Measurements from ENCODE around the gene G6PD. TPM values are rescaled to one million over a fixed set of nuclear protein-coding genes. Genes with fewer than 3 reads are reported as not detected.
A peak's percentile ranks its signal among the peaks of the same experiment; 100 is the strongest.

The G6PD gene
- total RNA-seq, 1 experiment from 2014 or later = 19.1 TPM

- DNase-seq (ENCODE audit: low read depth) = no peak
Measured at GRCh38 chrX:154487518-154488290, 58.9 kb downstream of the G6PD start.

GRCh38 chrX:154486396-154487207 is 60.0 kb downstream of the G6PD start, which contains the start of gene UBL4A:
UBL4A (minus strand) TSS chrX:154486615; CDS start chrX:154486584, 31 bp downstream.
- DNase-seq (ENCODE audit: low read depth) = peak; percentile 58

DNA sequence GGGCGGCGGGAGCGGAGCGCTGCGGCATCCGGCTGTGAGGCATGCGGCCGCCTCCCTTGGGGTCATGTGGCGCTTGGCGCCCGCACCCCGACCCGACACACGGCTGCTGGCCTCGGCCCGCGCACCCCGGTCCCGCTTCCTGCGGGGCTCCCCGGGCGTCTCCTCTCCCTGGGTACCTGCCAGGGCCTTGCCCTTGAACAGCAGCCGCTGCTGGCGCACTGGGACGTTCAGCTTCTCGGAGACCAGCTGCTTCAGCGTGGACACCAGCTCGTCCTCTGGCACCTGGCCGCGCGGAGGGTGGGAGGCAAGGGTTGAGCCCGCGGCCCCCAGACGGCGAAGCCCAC is 60.6 kb downstream of the G6PD start:
- DNase-seq (ENCODE audit: low read depth) = peak; percentile 15

DNA sequence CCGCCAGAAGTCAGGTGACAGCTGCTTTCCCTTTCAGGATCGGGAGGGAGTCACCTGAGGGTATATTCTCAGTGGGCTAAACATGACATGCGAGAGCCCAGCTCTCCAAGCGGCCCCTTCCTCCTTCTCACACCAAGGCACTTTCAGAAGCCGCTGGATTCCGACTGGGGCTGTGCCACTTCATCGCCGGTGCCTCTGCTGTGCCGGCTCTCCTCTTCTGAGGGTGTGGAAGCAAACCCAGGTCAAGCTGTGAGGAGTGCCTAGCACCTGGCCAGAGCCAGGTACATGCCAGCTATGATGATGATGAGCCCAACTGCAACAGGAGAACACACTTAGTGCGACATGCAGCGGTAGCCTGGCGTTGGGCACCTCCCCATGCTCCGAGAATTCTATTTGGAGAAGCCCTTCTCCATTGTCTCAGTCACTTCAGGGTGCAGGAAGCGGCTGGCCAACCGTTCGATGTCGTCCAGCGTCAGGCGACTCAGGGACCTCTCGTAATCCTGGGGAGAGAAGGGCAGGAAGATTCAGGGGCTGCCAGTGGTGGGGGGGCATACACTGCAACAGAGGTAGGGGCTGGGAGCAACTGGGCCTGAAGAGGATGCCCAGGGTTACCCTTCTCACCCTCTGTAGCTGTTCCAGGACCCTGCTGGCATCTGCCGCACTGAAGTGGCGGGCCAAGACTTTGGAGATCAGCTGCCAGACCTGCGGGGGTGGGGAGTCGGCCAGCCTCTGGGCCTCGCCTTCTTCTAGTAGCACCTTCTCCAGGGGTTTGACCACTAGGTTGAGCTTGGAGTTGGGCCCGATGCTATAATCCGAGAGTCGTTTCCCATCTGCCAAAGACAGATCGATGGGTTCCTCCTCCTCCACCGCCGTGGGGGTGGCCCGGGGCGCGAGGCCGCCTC is 61.2 kb downstream of the G6PD start:
- no peak for DNase-seq (ENCODE audit: low read depth)

DNA sequence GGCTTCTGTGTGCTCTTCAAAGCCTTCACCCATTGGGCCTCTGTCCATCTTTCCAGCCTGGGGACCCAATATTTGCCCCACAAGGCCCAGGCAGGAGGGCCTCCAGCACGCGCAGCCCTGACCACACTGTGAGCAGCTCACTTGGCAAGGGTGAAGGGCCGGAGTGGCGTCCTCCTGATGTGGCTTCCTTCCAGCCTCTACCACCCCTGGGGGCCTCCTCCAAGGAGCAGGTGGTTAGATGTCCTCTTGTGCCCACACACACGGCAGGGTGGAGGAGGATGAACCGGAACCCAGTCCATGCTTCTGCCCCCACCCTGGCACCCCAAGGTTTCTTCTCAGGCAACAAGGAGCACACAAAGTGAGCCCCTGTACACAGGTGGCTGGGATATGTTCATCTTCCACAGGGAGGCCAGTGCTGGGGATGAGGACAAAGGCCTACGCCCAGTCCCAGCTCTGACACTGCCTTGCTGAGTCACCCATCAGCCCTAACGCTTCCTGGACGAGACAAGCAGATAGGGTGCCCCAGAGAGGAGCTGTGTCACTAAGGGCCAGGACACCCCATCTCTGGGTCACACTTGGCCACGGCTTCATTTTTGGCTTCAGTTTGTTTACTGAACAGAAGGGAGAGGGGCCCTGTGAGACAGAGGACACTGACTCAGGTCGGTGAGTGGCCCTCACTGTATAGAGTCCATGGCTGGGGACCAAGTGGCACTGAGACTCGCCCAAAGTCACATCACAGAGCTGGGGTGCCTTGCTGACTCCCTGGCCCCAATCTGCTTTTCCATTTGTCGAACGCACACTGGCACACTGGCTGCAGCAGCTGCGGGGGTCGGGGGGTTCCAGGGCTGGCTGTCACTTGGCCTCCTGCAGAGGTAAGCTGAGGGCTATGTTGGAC is 62.1 kb downstream of the G6PD start:
- no peak for DNase-seq (ENCODE audit: low read depth)

DNA sequence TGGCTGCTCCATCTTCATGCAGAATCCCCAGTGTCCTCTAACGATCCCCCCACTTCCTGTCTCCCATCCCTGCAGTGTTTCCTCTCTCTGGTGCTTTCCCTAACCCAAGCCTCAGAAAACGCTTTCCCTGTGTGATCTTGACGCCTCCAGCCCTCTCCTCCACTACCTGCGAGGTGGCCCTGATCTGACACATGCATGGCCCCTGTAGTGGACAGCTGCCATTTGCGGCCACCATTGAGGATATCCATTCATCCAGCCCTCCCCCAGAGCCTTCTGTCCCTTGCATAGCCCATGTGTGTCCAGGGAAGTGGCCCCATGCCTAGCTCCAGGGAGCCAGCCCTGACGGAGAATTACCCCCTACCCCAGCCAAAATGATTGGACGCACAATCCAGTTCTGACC is 63.3 kb downstream of the G6PD start:
- DNase-seq (ENCODE audit: low read depth) = no peak

DNA sequence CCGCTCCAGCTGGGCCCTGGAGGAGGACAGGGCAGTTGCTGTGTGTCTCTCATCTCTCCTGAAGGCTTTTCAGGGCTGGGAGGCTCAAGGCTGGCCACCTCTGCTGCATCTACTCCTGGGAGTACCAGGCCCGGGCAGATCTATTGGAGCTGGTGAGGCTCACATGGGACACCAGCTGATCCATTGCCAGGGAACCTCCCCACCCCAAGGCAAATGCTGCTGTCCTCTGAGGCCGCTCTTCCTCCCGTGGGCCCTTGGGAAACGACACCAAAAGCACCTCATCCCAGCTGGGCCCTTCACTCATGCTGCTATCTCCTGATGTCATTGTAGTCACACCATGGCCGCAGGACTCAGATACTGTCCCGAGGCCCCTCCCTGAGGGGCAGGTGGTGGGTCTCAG is 63.9 kb downstream of the G6PD start:
- DNase-seq (ENCODE audit: low read depth) = no peak

- no peak for DNase-seq (ENCODE audit: low read depth)
Measured at GRCh38 chrX:154481911-154482601, 64.6 kb downstream of the G6PD start.

Other genes with a start within 250 kb of the G6PD start
- gene FLNA, start 172.2 kb downstream of the G6PD start, total RNA-seq (2014; rRNA removed; shearing (Covaris generic)) = 721 and 801 TPM in 2 replicates
- 9.0 and 15.1 TPM in 2 replicates for gene EMD, start 167.6 kb downstream of the G6PD start, total RNA-seq (2014; rRNA removed; shearing (Covaris generic))
- gene RPL10, start 148.5 kb downstream of the G6PD start, total RNA-seq (2014; rRNA removed; shearing (Covaris generic)) = 3,278 and 3,646 TPM in 2 replicates
- 7.2 and 28.4 TPM in 2 replicates for gene DNASE1L1, start 137.6 kb downstream of the G6PD start, total RNA-seq (2014; rRNA removed; shearing (Covaris generic))
- gene TAFAZZIN, start 135.3 kb downstream of the G6PD start, total RNA-seq (2014; rRNA removed; shearing (Covaris generic)) = 9.0 and 14.9 TPM in 2 replicates
- gene ATP6AP1, start 118.2 kb downstream of the G6PD start, total RNA-seq (2014; rRNA removed; shearing (Covaris generic)) = 26.3 and 30.9 TPM in 2 replicates
- gene GDI1, start 109.7 kb downstream of the G6PD start, total RNA-seq (2014; rRNA removed; shearing (Covaris generic)) = 71.6 and 103 TPM in 2 replicates
- 32.8 and 44.2 TPM in 2 replicates for gene FAM50A, start 102.7 kb downstream of the G6PD start, total RNA-seq (2014; rRNA removed; shearing (Covaris generic))
- 1.5 and 15.6 TPM in 2 replicates for gene PLXNA3, start 88.6 kb downstream of the G6PD start, total RNA-seq (2014; rRNA removed; shearing (Covaris generic))
- gene LAGE3, start 67.6 kb downstream of the G6PD start, total RNA-seq (2014; rRNA removed; shearing (Covaris generic)) = 50.7 and 51.3 TPM in 2 replicates
- 36.6 and 54.3 TPM in 2 replicates for gene UBL4A, start 60.2 kb downstream of the G6PD start, total RNA-seq (2014; rRNA removed; shearing (Covaris generic))
- gene SLC10A3, start 56.2 kb downstream of the G6PD start, total RNA-seq (2014; rRNA removed; shearing (Covaris generic)) = 15.7 and 22.6 TPM in 2 replicates
- 8.2 and 11.3 TPM in 2 replicates for gene FAM3A, start 30.6 kb downstream of the G6PD start, total RNA-seq (2014; rRNA removed; shearing (Covaris generic))
- 28.1 and 37.7 TPM in 2 replicates for gene IKBKG, start 774 bp upstream of the G6PD start, total RNA-seq (2014; rRNA removed; shearing (Covaris generic))
- 1.8 TPM in 1 of 2 replicates, not detected in the other for gene CTAG1A, start 38.3 kb upstream of the G6PD start, total RNA-seq (2014; rRNA removed; shearing (Covaris generic))
- 1.8 TPM in 1 of 2 replicates, not detected in the other for gene CTAG1B, start 72.4 kb upstream of the G6PD start, total RNA-seq (2014; rRNA removed; shearing (Covaris generic))
- gene CTAG2, start 106.7 kb upstream of the G6PD start, total RNA-seq (2014; rRNA removed; shearing (Covaris generic)) = 3.8 and 13.4 TPM in 2 replicates
- 0.11 and 0.21 TPM in 2 replicates for gene GAB3, start 204.2 kb upstream of the G6PD start, total RNA-seq (2014; rRNA removed; shearing (Covaris generic))
- 109 and 124 TPM in 2 replicates for gene DKC1, start 216.0 kb upstream of the G6PD start, total RNA-seq (2014; rRNA removed; shearing (Covaris generic))

All from Daoy (cell line).